Trophoblast cell (in vitro differentiated cells and primary cell): Measurements from ENCODE around the gene C5orf63.
"Not testable (repeated sequence)": the region's sequence is repeated elsewhere in the genome, so short reads cannot be mapped to it uniquely, and the experiment has no call there.

Experiments
- DNase-seq, 2 donors: peaks; one replicate each; pipeline ENCODE4 v3.0.0-alpha.2; 2016
- H2AFZ ChIP-seq: 2 replicates; pipeline ENCODE4 v1.6.1; 2013; ENCODE audit warnings: low read length, moderate library complexity, mild to moderate bottlenecking; ENCODE audit not compliant: insufficient read depth, poor library complexity
- H2AK5ac ChIP-seq: 2 replicates; pipeline ENCODE4 v1.6.1; 2013; ENCODE audit warnings: mild to moderate bottlenecking, low read length
- H2BK120ac ChIP-seq: 2 replicates; pipeline ENCODE4 v1.6.1; 2013; ENCODE audit warnings: low read length, mild to moderate bottlenecking, moderate library complexity; ENCODE audit not compliant: insufficient read depth, poor library complexity
- H2BK12ac ChIP-seq: 2 replicates; pipeline ENCODE4 v1.6.1; 2013; ENCODE audit warnings: mild to moderate bottlenecking, low read length, moderate library complexity
- H2BK5ac ChIP-seq: 2 replicates; pipeline ENCODE4 v1.6.1; 2013; ENCODE audit warnings: low read length, low read depth, moderate library complexity, mild to moderate bottlenecking; ENCODE audit not compliant: poor library complexity
- H3K14ac ChIP-seq: 2 replicates; pipeline ENCODE4 v1.6.1; 2013; ENCODE audit warnings: mild to moderate bottlenecking, low read length
- H3K18ac ChIP-seq: 2 replicates; pipeline ENCODE4 v1.6.1; 2013; ENCODE audit warnings: mild to moderate bottlenecking, low read length
- H3K23ac ChIP-seq: 2 replicates; pipeline ENCODE4 v1.6.1; 2013; ENCODE audit warnings: low read length
- H3K27ac ChIP-seq: 2 replicates; pipeline ENCODE4 v1.5.1; 2013; ENCODE audit warnings: low read depth, mild to moderate bottlenecking, inconsistent platforms, low read length, moderate library complexity
- H3K27me3 ChIP-seq: 2 replicates; pipeline ENCODE4 v1.6.1; 2013; ENCODE audit warnings: inconsistent platforms, mild to moderate bottlenecking, low read length, moderate library complexity; ENCODE audit not compliant: insufficient read depth
- H3K36me3 ChIP-seq, 2 experiments: 1 replicate in 1 of 2; 2 replicates in 1 of 2; pipeline ENCODE4 v1.6.1; 2013; ENCODE audit warnings: low read length in 2 of 2, mild to moderate bottlenecking in 2 of 2, moderate library complexity in 1 of 2; ENCODE audit not compliant: insufficient read depth in 2 of 2, control insufficient read depth in 1 of 2
- H3K4ac ChIP-seq: 2 replicates; pipeline ENCODE4 v1.6.1; 2013; ENCODE audit warnings: low read depth, mild to moderate bottlenecking, low read length, moderate library complexity
- H3K4me1 ChIP-seq, 2 experiments: 1 replicate in 1 of 2; 2 replicates in 1 of 2; pipeline ENCODE4 v1.6.1; 2013; ENCODE audit warnings: low read length in 2 of 2, mild to moderate bottlenecking in 2 of 2, moderate library complexity in 1 of 2; ENCODE audit not compliant: insufficient read depth in 2 of 2, control insufficient read depth in 1 of 2
- H3K4me2 ChIP-seq: 2 replicates; pipeline ENCODE4 v1.6.1; 2013; ENCODE audit warnings: inconsistent platforms, mild to moderate bottlenecking, low read length, moderate library complexity
- H3K4me3 ChIP-seq: 2 replicates; pipeline ENCODE4 v1.5.1; 2013; ENCODE audit warnings: mild to moderate bottlenecking, low read depth, low read length, inconsistent platforms
- H3K79me1 ChIP-seq: one replicate; pipeline ENCODE4 v1.6.1; 2013; ENCODE audit warnings: low read length
- H3K79me2 ChIP-seq: 2 replicates; pipeline ENCODE4 v1.6.1; 2013; ENCODE audit warnings: low read length, mild to moderate bottlenecking; ENCODE audit not compliant: control insufficient read depth, insufficient read depth, poor library complexity
- H3K9ac ChIP-seq: 2 replicates; pipeline ENCODE4 v1.6.1; 2013; ENCODE audit warnings: mild to moderate bottlenecking, low read length
- H3K9me3 ChIP-seq: 2 replicates; pipeline ENCODE4 v1.6.1; 2013; ENCODE audit warnings: low read depth, mild to moderate bottlenecking, control low read depth, inconsistent platforms, low read length; ENCODE audit not compliant: insufficient read depth
- H4K12ac ChIP-seq: 2 replicates; pipeline ENCODE4 v1.6.1; 2013; ENCODE audit warnings: low read depth, mild to moderate bottlenecking, low read length, moderate library complexity
- H4K8ac ChIP-seq: 2 replicates; pipeline ENCODE4 v1.6.1; 2013; ENCODE audit warnings: low read depth, mild to moderate bottlenecking, low read length, moderate library complexity
- H4K91ac ChIP-seq: one replicate; pipeline ENCODE4 v1.6.1; 2013; ENCODE audit warnings: low read depth, mild to moderate bottlenecking, low read length, moderate library complexity
- WGBS: extraction: QIAGEN DNeasy Blood & Tissue Kit; methylation state at CpG from one replicate; pipeline ENCODE4 v1.1.7; 2013; ENCODE audit warnings: missing lambda C conversion rate; ENCODE audit not compliant: insufficient read length, insufficient coverage; ENCODE audit errors: extremely low coverage; 5-methylcytosine and 5-hydroxymethylcytosine counted together

C5orf63 gene

DNA sequence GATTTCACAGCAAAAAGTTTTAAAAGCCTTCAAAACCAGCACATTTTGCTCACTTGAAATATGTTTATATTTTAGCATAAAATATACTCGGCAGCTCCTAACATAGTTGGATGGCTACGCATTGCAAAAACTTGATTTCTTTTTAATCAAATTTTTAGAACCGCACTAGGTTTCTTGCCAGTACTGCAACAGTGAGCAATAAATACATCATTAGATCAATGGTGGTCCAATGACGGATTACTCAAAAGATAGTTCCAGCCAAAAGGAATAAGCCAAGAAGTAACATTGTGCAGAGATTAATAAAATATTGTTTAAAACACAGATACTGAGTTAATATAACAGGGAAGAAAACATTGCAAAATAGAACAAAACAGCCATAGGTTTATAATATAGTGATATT is 48.5 kb downstream of the C5orf63 start:
- no peak overlapping the region for H2BK120ac ChIP-seq
- no peak overlapping the region for H3K18ac ChIP-seq
- H2AK5ac ChIP-seq = no peak overlapping the region
- no peak overlapping the region for H3K23ac ChIP-seq
- H3K4me2 ChIP-seq = no peak overlapping the region
- no peaks in the 10 kb centered on the region for H3K79me2 ChIP-seq
- H2BK12ac ChIP-seq = no peak overlapping the region
- no CpG with 5 or more reads among the region's 4 CpGs for WGBS
- DNase-seq = no peak
- H3K4me3 ChIP-seq = no peak overlapping the region
- H4K8ac ChIP-seq = no peak overlapping the region
- H3K9me3 ChIP-seq = peaks cover 1% of the 10 kb centered on the region
- H2AFZ ChIP-seq = no peak overlapping the region
- H3K9ac ChIP-seq = no peak overlapping the region
- H3K79me1 ChIP-seq = no peaks in the 10 kb centered on the region
- no peak overlapping the region for H4K91ac ChIP-seq
- H3K27ac ChIP-seq = no peak overlapping the region
- H2BK5ac ChIP-seq = no peak overlapping the region
- peaks cover 2 to 5% of the 10 kb centered on the region in 2 experiments for H3K4me1 ChIP-seq
- H4K12ac ChIP-seq = no peak overlapping the region
- no peak overlapping the region for H3K4ac ChIP-seq
- H3K14ac ChIP-seq = no peak overlapping the region
- no peaks in the 10 kb centered on the region for H3K36me3 ChIP-seq
- H3K27me3 ChIP-seq = peaks cover 1% of the 10 kb centered on the region

DNA sequence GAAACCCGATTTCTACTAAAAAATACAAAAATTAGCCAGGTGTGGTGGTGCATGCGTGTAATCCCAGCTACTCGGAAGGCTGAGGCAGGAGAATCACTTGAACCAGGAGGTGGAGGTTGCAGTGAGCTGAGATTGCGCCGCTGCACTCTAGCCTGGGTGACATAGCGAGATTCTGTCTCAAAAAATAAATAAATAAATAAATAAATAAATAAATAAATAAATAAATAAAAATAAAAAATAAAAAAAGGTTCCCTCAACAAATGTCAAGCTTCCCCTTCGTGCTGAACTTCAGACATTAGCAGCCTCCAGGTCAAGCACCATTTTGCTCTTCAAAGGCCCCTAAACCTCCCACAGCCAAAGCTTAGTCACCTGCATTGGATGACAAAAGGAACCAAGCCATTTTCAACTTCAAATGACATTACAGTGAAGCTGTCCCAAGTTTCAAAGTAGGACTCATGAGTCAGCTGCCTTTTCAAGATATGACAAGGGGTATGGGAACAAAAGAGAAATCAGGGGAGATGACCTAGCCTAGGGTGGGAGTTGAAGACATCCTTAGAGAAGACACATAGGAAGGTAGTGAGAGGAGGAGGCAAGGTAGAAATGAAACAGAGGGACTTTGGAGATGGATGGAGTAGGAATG is 49.6 kb downstream of the C5orf63 start:
- H3K4me3 ChIP-seq, H3K18ac ChIP-seq, H3K27me3 ChIP-seq, H3K9ac ChIP-seq, H2AFZ ChIP-seq, H3K4ac ChIP-seq, H3K23ac ChIP-seq, H3K79me2 ChIP-seq, H4K12ac ChIP-seq, H3K9me3 ChIP-seq, DNase-seq, H3K4me2 ChIP-seq, H2BK5ac ChIP-seq, H2BK12ac ChIP-seq, H3K36me3 ChIP-seq, H2AK5ac ChIP-seq, H4K91ac ChIP-seq, H3K14ac ChIP-seq, H3K79me1 ChIP-seq, H2BK120ac ChIP-seq, H3K4me1 ChIP-seq, H4K8ac ChIP-seq, H3K27ac ChIP-seq: not testable (repeated sequence)
- WGBS = no CpG with 5 or more reads among the region's 7 CpGs

DNA sequence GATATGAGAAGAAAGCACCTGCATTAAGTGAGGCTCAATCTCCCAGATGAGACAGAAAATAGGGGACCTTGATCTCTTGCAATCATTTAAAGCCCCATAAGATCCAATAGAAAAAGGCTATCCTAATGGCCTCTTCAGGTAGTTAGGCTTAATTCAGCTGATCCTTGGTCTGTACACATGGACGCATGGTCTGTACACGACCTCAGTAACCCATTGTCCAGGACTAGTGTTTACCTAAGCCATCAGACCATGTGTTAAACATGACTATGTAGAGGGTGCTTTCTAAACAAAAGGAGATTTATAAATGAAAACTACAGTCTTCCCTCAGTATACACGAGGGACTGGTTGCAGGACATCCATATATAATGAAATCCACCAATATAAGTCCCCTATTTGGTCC is 50.5 kb downstream of the C5orf63 start:
- Histone ChIP-seq H2BK5ac (no peak overlapping the region), H3K27me3 (no peaks in the 10 kb centered on the region), H2BK12ac (no peak overlapping the region), H4K8ac (no peak overlapping the region), H3K9ac (no peak overlapping the region), H3K14ac (no peak overlapping the region), H4K91ac (no peak overlapping the region), H2AK5ac (no peak overlapping the region), H2AFZ (no peak overlapping the region), H3K79me2 (no peaks in the 10 kb centered on the region), H3K4me2 (no peak overlapping the region), H3K18ac (no peak overlapping the region), H3K9me3 (no peaks in the 10 kb centered on the region), H4K12ac (no peak overlapping the region), H3K4me3 (no peak overlapping the region), H3K79me1 (no peaks in the 10 kb centered on the region), H3K27ac (no peak overlapping the region), H3K23ac (no peak overlapping the region), H3K36me3 (no peaks in the 10 kb centered on the region), H3K4me1 (no peaks in the 10 kb centered on the region), H3K4ac (no peak overlapping the region), H2BK120ac (no peak overlapping the region)
- no CpG with 5 or more reads among the region's 3 CpGs for WGBS
- no peak for DNase-seq

DNA sequence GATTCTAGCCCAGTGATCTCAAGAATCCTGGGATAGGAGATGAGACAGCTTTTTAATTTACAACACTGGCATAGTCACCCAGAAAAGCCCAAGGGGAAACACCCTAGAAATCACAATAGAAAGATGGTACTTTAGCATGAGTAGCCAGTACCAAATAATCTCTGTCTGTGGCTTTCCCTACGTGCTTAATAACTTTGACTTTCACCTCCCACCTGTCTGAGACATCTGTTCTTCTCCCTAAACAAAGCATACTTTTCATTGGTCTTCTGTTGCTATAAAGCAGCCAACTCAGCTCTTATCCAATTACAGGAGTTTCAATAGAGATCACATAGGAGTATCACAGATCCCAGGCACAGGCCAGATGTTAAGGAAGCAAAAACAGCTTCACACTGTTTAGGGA is 53.4 kb downstream of the C5orf63 start:
- Histone ChIP-seq H3K18ac (no peak overlapping the region), H3K4ac (no peak overlapping the region), H2AK5ac (no peak overlapping the region), H3K4me2 (no peak overlapping the region), H2BK120ac (no peak overlapping the region), H3K23ac (no peak overlapping the region), H3K9ac (no peak overlapping the region), H3K27ac (no peak overlapping the region), H4K8ac (no peak overlapping the region), H3K4me3 (no peak overlapping the region), H4K91ac (no peak overlapping the region), H3K4me1 (no peaks in the 10 kb centered on the region), H2AFZ (no peak overlapping the region), H3K79me2 (no peaks in the 10 kb centered on the region), H3K36me3 (no peaks in the 10 kb centered on the region), H4K12ac (no peak overlapping the region), H3K27me3 (no peaks in the 10 kb centered on the region), H3K9me3 (no peaks in the 10 kb centered on the region), H2BK5ac (no peak overlapping the region), H3K14ac (no peak overlapping the region), H3K79me1 (no peaks in the 10 kb centered on the region), H2BK12ac (no peak overlapping the region)
- no peak for DNase-seq
- WGBS = no CpG with 5 or more reads among the region's 1 CpG
